T-helper 2 cell treated with Interferon-gamma antibody and Interleukin-4, amounts not matched to agents 100 ng/mL and 5 ng/mL, for 36 hours (primary cell): ENCODE data around the gene GNS. TPM values are rescaled to one million over a fixed set of nuclear protein-coding genes. Genes with fewer than 3 reads are reported as not detected.
"Not testable (repeated sequence)": the region's sequence is repeated elsewhere in the genome, so short reads cannot be mapped to it uniquely, and the experiment has no call there.

ENCODE experiments used
- intact Hi-C: fragments of 100-400 bp; cut with micrococcal nuclease; formaldehyde crosslinking; loops from one replicate; pipeline ENCODE4 v1.15.1; 2023
- total RNA-seq: library from RNA; stranded (reverse); gene quantifications from 2 replicates; pipeline ENCODE4 v1.2.3, GENCODE V29; 2022

GNS gene
- total RNA-seq, 1 donor from 2014 or later: 40.0 TPM

- intact Hi-C loops: no loop called here
Observed at GRCh38 chr12:64780132-64780530, 20.9 kb upstream of the GNS start.

DNA sequence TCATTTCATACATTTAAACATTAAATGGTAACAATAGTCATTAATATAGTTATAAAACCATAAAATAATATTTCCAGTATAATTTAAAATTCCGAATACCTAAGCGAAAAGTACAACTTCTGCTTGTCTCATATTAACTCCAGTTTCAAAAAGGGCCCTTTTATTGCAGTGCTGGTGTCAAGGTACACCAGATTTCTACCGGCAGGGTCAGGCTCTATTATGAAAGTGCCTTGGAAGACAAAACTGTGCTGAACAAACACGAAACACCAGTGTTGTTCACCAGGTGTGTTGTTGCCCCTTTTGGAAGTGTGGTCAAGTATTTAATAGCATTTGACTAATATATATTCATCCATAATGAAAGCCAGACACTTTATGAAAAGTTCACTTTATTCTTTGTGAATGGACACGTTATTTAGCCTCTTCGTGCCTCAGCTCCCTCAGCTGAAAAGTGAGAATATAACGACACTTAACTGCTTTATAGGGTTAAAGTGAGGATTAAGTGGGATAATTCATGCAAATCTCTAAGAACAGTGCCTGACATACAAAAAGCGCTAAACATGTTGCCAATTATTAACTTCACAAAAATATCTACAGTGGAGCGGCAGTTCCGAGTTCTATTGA is 20.3 kb upstream of the GNS start:
- intact Hi-C loops: no loop called here

- intact Hi-C loops: not testable (repeated sequence)
Observed at GRCh38 chr12:64775147-64775736, 16.0 kb upstream of the GNS start.

- intact Hi-C loops: no loop called here
Observed at GRCh38 chr12:64773386-64773785, 14.2 kb upstream of the GNS start.

GRCh38 chr12:64767495-64767894 is 8.3 kb upstream of the GNS start:
- intact Hi-C loops: no loop called here

DNA sequence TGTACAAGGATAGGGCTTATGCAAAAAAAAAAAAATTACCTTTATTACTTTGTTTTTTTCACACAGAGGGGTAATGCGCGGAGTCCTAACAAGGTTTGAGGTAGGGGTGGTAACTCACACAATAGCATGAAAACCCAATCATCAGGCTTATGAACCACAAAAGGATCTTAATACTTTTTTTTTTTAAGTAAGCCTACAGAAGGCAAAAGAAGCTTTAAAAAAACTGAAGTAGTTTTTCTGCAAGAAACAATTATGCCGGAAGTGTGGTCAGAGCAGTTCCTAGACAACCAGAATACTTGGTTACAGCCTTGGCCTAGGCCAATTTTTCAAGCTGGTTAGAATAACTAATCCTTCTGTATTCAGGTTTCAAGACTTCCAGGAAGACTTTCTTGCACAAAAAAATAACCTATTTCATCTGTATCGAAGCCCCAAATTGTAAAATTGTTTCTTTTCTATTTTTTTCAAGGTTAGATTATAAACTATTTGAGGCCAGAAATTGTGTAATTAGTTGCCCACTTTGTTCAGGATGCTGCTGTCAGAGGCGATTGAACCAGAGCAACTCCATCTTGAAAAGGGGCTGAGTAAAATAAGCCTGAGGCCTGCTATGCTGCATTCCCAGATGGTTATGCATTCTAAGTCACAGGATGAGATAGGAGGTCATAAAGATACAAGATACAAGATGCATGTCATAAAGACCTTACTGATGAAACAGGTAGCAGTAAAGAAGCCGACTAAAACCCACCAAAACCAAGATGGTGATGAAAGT is 1.8 kb upstream of the GNS start:
- intact Hi-C loops: loop anchor here (5.0 kb wide), 1 partner anchor 411 kb away; no protein-coding TSS in a partner anchor

GRCh38 chr12:64757771-64758170 is 1.4 kb downstream of the GNS start:
- intact Hi-C loops: loop anchor here (2.0 to 5.0 kb wide), 4 partner anchors 27 to 975 kb away; no protein-coding TSS in a partner anchor

GRCh38 chr12:64756376-64756775 is 2.8 kb downstream of the GNS start:
- intact Hi-C loops: loop anchor here (5.0 kb wide), 2 partner anchors 89 to 974 kb away; no protein-coding TSS in a partner anchor

- intact Hi-C loops: no loop called here
Observed at GRCh38 chr12:64753427-64753826, 5.8 kb downstream of the GNS start.

- intact Hi-C loops: no loop called here
Observed at GRCh38 chr12:64752833-64753238, 6.4 kb downstream of the GNS start.

DNA sequence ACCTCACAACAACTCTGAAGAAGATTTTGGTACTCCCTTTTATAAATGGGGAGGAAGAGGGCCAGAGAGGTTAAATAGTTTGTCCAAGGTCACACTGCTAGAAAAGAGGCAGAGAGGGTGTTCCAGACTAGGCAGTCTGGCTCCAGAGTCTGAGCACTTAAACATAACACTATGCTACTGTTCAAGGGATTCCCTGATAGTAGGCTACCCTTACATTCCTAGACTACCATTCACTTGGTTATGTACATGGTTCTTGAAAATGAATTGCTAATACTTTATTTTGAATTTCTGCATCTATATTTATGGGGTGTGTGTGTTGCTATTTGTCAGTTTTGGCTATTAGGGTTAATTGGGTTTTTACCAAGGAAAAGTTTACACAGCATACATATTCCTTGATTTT is 7.2 kb downstream of the GNS start:
- intact Hi-C loops: no loop called here

DNA sequence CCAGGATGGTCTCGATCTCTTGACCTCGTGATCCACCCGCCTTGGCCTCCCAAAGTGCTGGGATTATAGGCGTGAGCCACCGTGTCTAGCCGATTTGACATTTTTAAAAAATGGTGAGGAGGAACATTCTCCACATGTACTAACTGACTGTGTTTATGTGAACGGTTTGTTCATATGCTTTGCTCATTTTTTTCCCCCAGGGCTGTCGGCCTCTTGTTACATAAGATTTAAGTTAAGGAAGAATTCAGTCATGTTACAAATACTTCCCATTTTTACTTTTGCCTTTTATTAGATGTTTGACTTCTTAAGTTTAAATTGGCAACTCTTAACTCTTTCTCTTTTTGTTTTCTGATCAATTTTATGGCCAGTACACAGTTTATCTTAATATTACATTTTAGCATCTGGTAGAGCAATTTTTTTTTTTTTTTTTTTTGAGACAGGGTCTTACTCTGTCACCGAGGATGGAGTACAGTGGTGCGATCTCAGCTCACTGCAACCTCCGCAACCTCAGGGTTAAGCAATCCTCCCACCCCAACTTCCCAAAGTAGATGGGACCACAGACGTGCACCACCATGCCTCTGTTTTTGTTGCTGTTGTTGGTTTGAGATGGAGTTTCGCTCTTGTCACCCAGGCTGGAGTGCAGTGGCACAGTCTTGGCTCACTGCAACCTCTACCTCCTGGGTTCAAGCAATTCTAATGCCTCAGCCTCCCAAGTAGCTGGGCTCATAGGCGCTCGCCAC is 9.6 kb downstream of the GNS start:
- intact Hi-C loops: no loop called here

GRCh38 chr12:64747695-64748094 is 11.5 kb downstream of the GNS start:
- intact Hi-C loops: loop anchor here (1.0 kb wide), 1 partner anchor 10 kb away; no protein-coding TSS in a partner anchor

DNA sequence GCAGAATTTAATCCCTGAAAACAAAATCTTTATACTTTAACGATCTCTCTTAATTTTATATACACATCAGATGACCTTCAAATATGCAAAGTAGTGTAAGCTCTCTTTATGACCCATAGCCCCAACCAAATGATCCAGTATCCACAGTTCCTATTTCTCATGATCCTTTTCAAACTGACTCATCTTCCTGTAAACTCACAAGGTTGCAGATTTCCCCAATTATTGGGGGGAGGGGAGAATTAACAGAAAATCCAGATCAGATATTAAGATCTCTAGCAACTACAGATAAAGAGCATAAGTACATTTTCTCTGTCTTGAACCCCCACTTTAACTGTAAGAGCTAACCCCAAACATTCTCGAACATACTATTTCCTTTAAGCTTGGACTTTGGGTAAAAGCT is 12.5 kb downstream of the GNS start:
- intact Hi-C loops: loop anchor here (1.0 kb wide), 1 partner anchor 9 kb away; no protein-coding TSS in a partner anchor

DNA sequence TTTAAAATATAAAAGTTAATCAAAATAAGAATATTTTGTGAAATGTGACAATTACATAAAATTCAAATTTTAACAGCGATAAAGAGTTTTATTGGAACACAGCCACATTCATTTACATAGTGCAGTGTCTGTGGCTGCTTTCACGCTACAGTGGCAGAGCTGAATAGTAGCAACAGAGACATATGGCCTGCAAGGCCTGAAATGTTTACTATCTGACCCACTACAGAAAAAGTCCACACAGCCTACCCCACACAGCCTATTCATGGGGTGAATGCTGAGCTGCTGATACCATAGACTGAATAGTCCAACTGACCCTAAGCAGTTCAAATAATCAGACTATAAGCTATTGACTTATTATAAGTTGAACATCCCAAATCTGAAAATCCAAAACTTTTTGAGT is 13.2 kb downstream of the GNS start:
- intact Hi-C loops: no loop called here

- intact Hi-C loops: no loop called here
Observed at GRCh38 chr12:64745259-64745807, 13.9 kb downstream of the GNS start.

- intact Hi-C loops: no loop called here
Observed at GRCh38 chr12:64744422-64745258, 14.6 kb downstream of the GNS start.

DNA sequence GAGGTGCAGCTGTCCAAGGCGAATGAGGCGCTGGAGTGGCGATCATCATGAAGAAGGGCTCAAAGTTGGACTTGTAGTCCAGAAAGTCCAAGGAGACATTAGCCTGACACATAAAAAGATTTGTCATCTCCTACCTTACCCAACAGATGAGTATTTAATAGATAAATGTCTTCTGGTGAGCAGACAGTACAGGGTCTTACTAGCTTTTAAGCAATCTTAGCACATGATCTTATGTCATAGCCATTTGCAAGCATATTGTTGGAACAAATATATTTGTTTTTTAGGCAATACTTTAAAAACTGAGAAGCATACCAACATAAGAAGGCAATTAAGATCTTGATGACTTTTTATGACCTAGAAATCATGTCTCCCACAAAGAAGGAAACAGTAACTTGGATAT is 16.0 kb downstream of the GNS start:
- intact Hi-C loops: no loop called here

- intact Hi-C loops: no loop called here
Observed at GRCh38 chr12:64742416-64742815, 16.8 kb downstream of the GNS start.

- intact Hi-C loops: no loop called here
Observed at GRCh38 chr12:64740646-64741045, 18.6 kb downstream of the GNS start.
